22Rv1 (cell line): ENCODE measurements around the gene CELF2.

Experiments used
- ZFX ChIP-seq: fragments of 450-650 bp; IDR thresholded peaks from 2 replicates; pipeline ENCODE4 v1.6.1; 2017; ENCODE audit warnings: antibody characterized with exemption, borderline replicate concordance
- TF ChIP-seq, protein P1 (sequence below): fragments of 450-650 bp; IDR thresholded peaks from 2 replicates; pipeline ENCODE4 v1.5.1; 2017; ENCODE audit warnings: mild to moderate bottlenecking

DNA sequence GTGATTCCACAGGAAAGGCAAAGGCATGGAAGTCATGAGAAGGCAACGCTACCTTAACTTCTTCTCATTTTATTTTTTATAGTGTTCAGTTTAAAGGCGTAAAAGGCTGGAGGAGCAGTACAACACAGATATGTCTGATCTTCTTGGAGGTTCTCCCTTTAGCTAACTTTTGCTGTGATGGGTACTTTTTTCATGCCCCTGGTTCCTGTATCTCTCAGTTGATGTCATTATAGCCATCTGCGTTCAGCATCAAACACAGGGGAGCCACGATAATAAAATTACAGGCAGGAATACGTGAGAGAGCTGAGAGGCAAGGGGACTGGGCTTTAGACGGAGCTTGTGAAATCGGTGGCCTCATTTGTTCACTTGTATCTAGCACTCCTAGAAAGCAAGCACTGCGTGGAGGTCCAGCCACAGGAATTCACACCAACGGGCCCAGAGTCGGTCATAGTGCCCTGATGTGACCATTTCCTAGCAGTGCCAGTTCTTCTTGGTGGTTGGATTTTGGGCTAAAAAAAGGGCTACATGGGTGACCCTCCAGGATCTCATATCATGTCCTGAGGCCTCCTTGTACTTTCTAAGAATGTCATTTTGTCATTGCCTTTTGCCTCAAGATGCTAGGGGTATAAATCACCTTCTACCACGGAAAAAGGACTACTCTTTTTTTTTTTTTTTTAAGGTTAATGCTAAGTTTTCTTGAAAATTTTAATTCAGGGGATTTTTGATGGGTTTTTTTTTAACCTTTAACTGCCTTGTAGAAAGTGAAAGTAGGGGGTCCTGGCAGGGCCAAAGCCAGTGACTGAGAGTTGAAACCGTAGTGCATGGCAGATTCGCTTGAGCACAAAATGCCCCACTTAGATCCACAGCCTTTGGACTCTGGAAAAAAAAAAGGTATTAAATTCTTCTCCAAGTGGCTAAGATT is 191.5 kb downstream of the CELF2 start:
- TF ChIP-seq, protein P1, sequence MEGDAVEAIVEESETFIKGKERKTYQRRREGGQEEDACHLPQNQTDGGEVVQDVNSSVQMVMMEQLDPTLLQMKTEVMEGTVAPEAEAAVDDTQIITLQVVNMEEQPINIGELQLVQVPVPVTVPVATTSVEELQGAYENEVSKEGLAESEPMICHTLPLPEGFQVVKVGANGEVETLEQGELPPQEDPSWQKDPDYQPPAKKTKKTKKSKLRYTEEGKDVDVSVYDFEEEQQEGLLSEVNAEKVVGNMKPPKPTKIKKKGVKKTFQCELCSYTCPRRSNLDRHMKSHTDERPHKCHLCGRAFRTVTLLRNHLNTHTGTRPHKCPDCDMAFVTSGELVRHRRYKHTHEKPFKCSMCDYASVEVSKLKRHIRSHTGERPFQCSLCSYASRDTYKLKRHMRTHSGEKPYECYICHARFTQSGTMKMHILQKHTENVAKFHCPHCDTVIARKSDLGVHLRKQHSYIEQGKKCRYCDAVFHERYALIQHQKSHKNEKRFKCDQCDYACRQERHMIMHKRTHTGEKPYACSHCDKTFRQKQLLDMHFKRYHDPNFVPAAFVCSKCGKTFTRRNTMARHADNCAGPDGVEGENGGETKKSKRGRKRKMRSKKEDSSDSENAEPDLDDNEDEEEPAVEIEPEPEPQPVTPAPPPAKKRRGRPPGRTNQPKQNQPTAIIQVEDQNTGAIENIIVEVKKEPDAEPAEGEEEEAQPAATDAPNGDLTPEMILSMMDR, result no peak
- TF ChIP-seq ZFX, result no peak
